Vagina (tissue), 2 donors: Measurements from ENCODE around the gene ZNF280A. TPM values are rescaled to one million over a fixed set of nuclear protein-coding genes. Genes with fewer than 3 reads are reported as not detected.
"Not testable (repeated sequence)": the region's sequence is repeated elsewhere in the genome, so short reads cannot be mapped to it uniquely, and the experiment has no call there.

Source experiments
- DNase-seq, 2 donors: peaks; one replicate each; pipeline ENCODE4 v3.0.0-alpha.2; 2017; ENCODE audit errors: extremely low spot score in 2 of 2
- H3K27ac ChIP-seq: fragments of 200-600 bp; sonication (generic); one replicate; pipeline ENCODE4 v1.5.1; 2019
- H3K27me3 ChIP-seq: fragments of 200-600 bp; sonication (generic); one replicate; pipeline ENCODE4 v1.5.1; 2019
- H3K36me3 ChIP-seq, 2 donors: fragments of 200-600 bp; sonication (generic); one replicate each; pipeline ENCODE4 v1.5.1; 2017 to 2019
- H3K4me1 ChIP-seq: fragments of 200-600 bp; sonication (generic); one replicate; pipeline ENCODE4 v1.5.1; 2019
- H3K4me3 ChIP-seq, 2 donors: fragments of 200-600 bp; sonication (generic); 1 replicate in 1 of 2; 2 replicates in 1 of 2; pipeline ENCODE4 v1.5.1; 2016 to 2019
- H3K9me3 ChIP-seq: fragments of 200-600 bp; sonication (generic); one replicate; pipeline ENCODE4 v1.5.1; 2019
- POLR2A ChIP-seq, 2 donors: fragments of 450-650 bp; IDR thresholded peaks; one replicate each; pipeline ENCODE4 v1.6.1; 2017; ENCODE audit warnings: antibody characterized with exemption in 2 of 2, mild to moderate bottlenecking in 2 of 2, moderate library complexity in 2 of 2
- POLR2AphosphoS5 ChIP-seq, 2 donors: sonication (generic); formaldehyde crosslinking; IDR thresholded peaks; one replicate each; pipeline ENCODE4 v1.9.0; 2017; ENCODE audit warnings: antibody characterized with exemption in 2 of 2, mild to moderate bottlenecking in 2 of 2, low read depth in 1 of 2; ENCODE audit not compliant: insufficient read depth in 1 of 2
- intact Hi-C: fragments of 100-400 bp; cut with DNase I; formaldehyde crosslinking; loops from one replicate; pipeline ENCODE4 v1.15.1; 2023
- total RNA-seq: library from RNA; depleted of rRNA; stranded (reverse); fragments of >200 nt; gene quantifications from one replicate; pipeline ENCODE4 v1.2.3, GENCODE V29; 2016
- TF ChIP-seq, protein P1 (sequence below), 3 experiments: fragments of 450-650 bp in 2 of 3; fragments of 200-600 bp in 1 of 3; sonication (generic) in 1 of 3; IDR thresholded peaks; one replicate each; pipeline ENCODE4 v1.5.1; 2017 to 2019; ENCODE audit warnings: antibody characterized with exemption in 3 of 3, mild to moderate bottlenecking in 2 of 3, moderate library complexity in 2 of 3

The ZNF280A gene
- total RNA-seq, 1 donor from 2014 or later, result not detected

DNA sequence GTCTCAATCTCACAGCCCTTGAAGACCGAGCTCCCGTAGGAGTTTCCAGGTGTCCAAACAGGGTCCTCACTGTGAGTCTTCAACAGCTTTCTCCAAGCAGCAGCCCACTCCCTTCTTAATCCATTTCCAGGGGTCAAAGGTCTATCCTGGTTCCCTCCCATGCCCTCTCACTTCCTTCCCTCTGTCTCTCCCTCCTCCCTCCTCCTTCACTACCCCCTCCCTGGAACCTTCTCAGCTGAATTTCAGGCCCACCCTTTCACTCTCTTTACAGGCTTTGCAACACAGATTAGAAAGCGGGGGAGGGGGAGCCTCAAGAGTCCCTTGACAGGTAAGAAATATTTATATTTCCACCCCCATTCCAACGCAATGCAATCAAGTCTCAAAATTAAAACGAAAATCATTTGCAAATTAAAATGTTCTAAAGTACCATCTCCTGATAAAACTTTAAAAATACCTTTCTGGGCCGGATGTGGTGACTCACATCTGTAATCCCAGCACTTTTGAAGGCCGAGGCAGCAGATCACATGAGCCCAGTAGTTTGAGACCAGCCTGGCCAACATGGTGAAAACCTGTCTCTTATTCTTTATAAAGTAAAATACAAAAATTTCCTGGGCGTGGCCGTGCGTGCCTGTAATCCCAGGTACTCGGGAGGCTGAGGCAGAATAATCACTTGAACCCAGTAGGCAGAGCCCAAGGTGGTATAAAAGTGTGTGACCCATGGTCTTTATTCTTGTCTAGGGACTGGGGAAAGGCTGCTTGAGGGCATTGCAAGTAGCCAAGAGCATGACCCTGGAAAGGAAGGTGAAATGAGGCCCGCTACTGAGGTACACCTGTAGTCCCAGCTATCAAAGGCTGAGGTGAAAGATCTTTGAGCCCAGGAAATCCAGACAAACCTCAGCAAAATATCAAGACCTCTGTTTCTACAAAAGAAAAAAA lies 865 bp upstream of the ZNF280A start:
- intact Hi-C loops, result no loop called here
- Histone ChIP-seq H3K4me1 (no peaks in the 10 kb centered on the region), H3K9me3 (no peaks in the 10 kb centered on the region), H3K27me3 (no peaks in the 10 kb centered on the region), H3K36me3 (no peaks in the 10 kb centered on the region), H3K27ac (no peak overlapping the region), H3K4me3 (no peak overlapping the region)
- TF ChIP-seq, protein P1, sequence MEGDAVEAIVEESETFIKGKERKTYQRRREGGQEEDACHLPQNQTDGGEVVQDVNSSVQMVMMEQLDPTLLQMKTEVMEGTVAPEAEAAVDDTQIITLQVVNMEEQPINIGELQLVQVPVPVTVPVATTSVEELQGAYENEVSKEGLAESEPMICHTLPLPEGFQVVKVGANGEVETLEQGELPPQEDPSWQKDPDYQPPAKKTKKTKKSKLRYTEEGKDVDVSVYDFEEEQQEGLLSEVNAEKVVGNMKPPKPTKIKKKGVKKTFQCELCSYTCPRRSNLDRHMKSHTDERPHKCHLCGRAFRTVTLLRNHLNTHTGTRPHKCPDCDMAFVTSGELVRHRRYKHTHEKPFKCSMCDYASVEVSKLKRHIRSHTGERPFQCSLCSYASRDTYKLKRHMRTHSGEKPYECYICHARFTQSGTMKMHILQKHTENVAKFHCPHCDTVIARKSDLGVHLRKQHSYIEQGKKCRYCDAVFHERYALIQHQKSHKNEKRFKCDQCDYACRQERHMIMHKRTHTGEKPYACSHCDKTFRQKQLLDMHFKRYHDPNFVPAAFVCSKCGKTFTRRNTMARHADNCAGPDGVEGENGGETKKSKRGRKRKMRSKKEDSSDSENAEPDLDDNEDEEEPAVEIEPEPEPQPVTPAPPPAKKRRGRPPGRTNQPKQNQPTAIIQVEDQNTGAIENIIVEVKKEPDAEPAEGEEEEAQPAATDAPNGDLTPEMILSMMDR (IDR thresholded peaks at IDR 0.05), result no peak
- no peak for TF ChIP-seq POLR2A (IDR thresholded peaks at IDR 0.05)
- TF ChIP-seq POLR2AphosphoS5 (IDR thresholded peaks at IDR 0.05; ENCODE audit: insufficient read depth in 1 of 2, low read depth in 1 of 2), result no peak
- DNase-seq, result no peak

DNA sequence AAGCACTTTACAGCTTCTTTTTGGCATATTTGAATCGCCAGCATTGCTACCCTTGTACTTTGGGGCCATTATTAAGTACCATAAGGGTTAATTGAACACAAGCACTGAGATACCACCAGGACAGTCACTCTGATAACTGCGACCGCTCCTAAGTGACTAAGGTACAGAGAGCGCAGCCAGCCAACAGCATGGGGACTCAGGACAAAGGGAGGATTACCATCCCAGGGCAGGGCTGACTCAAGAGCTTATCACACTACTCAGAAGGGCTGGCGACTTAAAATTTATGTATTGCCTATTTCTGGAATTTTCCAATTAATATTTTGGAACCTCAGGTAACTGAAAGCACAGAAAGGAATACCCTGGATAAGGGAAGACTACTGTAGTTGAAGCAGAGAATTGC lies 479 bp downstream of the ZNF280A start:
- H3K27me3 ChIP-seq, result no peaks in the 10 kb centered on the region
- no peaks in the 10 kb centered on the region for H3K9me3 ChIP-seq
- DNase-seq, result no peak
- no peak overlapping the region for H3K27ac ChIP-seq
- TF ChIP-seq POLR2AphosphoS5 (IDR thresholded peaks at IDR 0.05; ENCODE audit: insufficient read depth in 1 of 2, low read depth in 1 of 2) (no peak), POLR2A (IDR thresholded peaks at IDR 0.05) (no peak)
- TF ChIP-seq, protein P1 (IDR thresholded peaks at IDR 0.05), result no peak
- H3K36me3 ChIP-seq, result no peaks in the 10 kb centered on the region
- H3K4me3 ChIP-seq, result no peak overlapping the region
- H3K4me1 ChIP-seq, result no peaks in the 10 kb centered on the region
- intact Hi-C loops, result no loop called here

DNA sequence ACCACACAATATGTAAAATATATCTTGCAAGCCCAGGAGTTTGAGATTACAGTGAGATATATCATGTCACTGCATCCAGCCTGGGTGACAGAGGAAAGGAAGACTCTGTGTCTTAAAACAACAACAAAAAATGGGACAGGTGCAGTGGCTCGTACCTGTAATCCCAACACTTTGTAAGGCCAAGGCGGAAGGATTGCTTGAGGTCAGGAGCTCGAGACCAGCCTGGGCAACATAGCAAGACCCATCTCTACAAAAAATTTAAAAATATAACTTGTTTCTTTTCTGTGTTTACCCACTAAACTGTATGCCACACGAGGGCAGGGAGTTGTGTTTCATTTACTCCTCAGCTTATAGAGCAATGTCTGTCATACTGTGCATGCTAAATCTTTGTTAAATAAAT lies 3.1 kb downstream of the ZNF280A start:
- no peak overlapping the region for H3K27ac ChIP-seq

DNA sequence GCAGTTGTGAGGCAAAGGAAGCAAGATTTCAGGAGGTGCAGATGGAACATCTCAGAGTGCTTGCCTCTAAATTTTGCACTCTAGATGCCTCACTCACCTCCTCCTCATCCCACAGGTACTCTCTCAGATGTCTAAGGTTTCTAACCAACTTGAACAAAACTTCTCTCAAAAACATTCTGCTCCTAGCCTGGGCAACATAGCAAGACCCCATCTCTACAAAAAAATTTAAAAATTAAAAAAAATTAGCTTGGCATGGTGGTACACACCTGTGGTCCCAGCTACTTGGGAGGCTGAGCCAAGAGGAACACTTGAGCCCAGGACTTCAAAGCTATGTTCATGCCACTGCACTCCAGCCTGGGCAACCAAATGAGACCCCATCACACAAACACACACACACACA lies 4.2 kb downstream of the ZNF280A start:
- DNase-seq, result no peak
- intact Hi-C loops, result no loop called here
- H3K27me3 ChIP-seq, result no peaks in the 10 kb centered on the region
- H3K4me3 ChIP-seq, result no peak overlapping the region
- H3K36me3 ChIP-seq, result no peaks in the 10 kb centered on the region
- no peak for TF ChIP-seq POLR2A (IDR thresholded peaks at IDR 0.05)
- H3K27ac ChIP-seq, result no peak overlapping the region
- H3K9me3 ChIP-seq, result no peaks in the 10 kb centered on the region
- H3K4me1 ChIP-seq, result no peaks in the 10 kb centered on the region

More for the DNA sequence above, 3.1 kb downstream of the ZNF280A start:
- no peak for TF ChIP-seq POLR2AphosphoS5 (IDR thresholded peaks at IDR 0.05; ENCODE audit: insufficient read depth in 1 of 2, low read depth in 1 of 2)
- TF ChIP-seq, protein P1 (IDR thresholded peaks at IDR 0.05), result no peak
- Histone ChIP-seq H3K27me3 (no peaks in the 10 kb centered on the region), H3K4me3 (no peak overlapping the region), H3K9me3 (no peaks in the 10 kb centered on the region), H3K4me1 (no peaks in the 10 kb centered on the region), H3K36me3 (no peaks in the 10 kb centered on the region)
- intact Hi-C loops, result no loop called here
- DNase-seq, result no peak

DNA sequence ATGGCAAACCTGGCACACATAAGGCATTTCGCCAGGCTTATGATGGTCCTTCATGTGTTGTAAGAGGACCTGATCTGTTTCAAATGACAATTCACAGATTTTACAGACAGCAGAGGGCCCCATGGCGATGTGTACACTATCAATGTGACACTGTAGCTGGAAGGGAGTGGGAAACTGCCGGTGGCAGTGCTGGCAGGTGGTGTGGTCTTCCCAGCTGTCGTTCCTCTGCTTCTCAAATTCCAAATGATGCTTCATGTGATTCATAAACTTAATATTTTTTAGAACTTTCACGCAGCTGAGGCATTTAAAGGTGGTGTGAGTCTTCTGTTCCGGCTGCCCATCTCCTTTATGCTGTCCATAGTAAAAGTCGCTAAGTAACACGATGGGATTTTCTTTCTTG lies 5.6 kb downstream of the ZNF280A start:
- H3K4me1 ChIP-seq, H3K9me3 ChIP-seq, intact Hi-C loops, H3K27ac ChIP-seq, DNase-seq, H3K27me3 ChIP-seq, H3K36me3 ChIP-seq, H3K4me3 ChIP-seq: not testable (repeated sequence)

DNA sequence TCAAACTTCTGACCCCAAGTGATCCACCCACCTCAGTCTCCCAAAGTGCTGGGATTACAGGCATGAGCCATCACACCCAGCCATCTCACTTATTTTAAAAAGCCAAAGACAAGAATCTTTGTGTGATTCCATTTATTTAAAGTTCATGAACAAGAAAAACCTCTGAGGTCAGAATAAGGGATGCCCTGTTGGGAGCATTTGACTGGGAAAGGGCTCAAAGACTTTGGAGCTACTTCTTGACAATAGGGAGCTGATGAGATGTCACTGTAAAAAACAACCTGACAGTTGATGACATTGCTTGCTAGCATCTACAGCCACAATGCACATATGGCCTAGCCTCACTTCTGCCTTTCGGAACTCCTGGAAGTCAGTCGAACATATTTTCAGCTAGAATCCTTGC lies 6.5 kb downstream of the ZNF280A start:
- TF ChIP-seq POLR2AphosphoS5 (IDR thresholded peaks at IDR 0.05; ENCODE audit: insufficient read depth in 1 of 2, low read depth in 1 of 2), result no peak
- no peak for TF ChIP-seq POLR2A (IDR thresholded peaks at IDR 0.05)
- TF ChIP-seq, protein P1 (IDR thresholded peaks at IDR 0.05), result no peak
- intact Hi-C loops, result no loop called here
- no peaks in the 10 kb centered on the region for H3K27me3 ChIP-seq
- no peaks in the 10 kb centered on the region for H3K36me3 ChIP-seq
- no peak overlapping the region for H3K27ac ChIP-seq
- DNase-seq, result no peak
- no peaks in the 10 kb centered on the region for H3K9me3 ChIP-seq
- peaks cover under 1% of the 10 kb centered on the region for H3K4me1 ChIP-seq
- no peak overlapping the region for H3K4me3 ChIP-seq
